H7 (cell line): ENCODE measurements around the gene INTS7. TPM values are rescaled to one million over a fixed set of nuclear protein-coding genes. Genes with fewer than 3 reads are reported as not detected.
A peak's percentile ranks its signal among the peaks of the same experiment; 100 is the strongest.
"Not testable (repeated sequence)": the region's sequence is repeated elsewhere in the genome, so short reads cannot be mapped to it uniquely, and the experiment has no call there.

Experiments used
- DNase-seq: peaks from one replicate; pipeline ENCODE4 v3.0.0; 2012
- H3K27me3 ChIP-seq: 2 replicates; pipeline ENCODE4 v1.6.0; 2011; ENCODE audit warnings: mild to moderate bottlenecking, low read length; ENCODE audit not compliant: control insufficient read depth, insufficient read depth
- H3K36me3 ChIP-seq: replicated peaks from 2 replicates; pipeline ENCODE4 v1.5.1; 2011; ENCODE audit warnings: low read length; ENCODE audit not compliant: control insufficient read depth, insufficient read depth
- H3K4me3 ChIP-seq: 2 replicates; pipeline ENCODE4 v1.5.1; 2011; ENCODE audit warnings: low read depth, mild to moderate bottlenecking, control low read depth, low read length, moderate library complexity; ENCODE audit not compliant: insufficient read depth
- total RNA-seq: library from RNA; depleted of rRNA; stranded (reverse); fragments of >200 nt; shearing (Covaris generic); gene quantifications from 2 replicates; pipeline ENCODE4 v1.2.3, GENCODE V29; 2014

The INTS7 gene
- total RNA-seq, 1 experiment from 2014 or later: 21.5 TPM

- H3K4me3 ChIP-seq: no peak overlapping the region
- peaks cover 2% of the 10 kb centered on the region; the same call in 1 of the 2 replicates for H3K27me3 ChIP-seq
- peak; percentile 68 for DNase-seq
- H3K36me3 ChIP-seq: peaks cover 2% of the 10 kb centered on the region; the same call in 1 of the 2 replicates
Observed at GRCh38 chr1:211944733-211945500, 90.4 kb downstream of the INTS7 start.

GRCh38 chr1:211942583-211942982 lies 92.8 kb downstream of the INTS7 start:
- H3K27me3 ChIP-seq: 0 out of 2 replicates have a peak, but pooled peaks cover 2% of the 10 kb centered on the region
- H3K4me3 ChIP-seq: no peak overlapping the region
- H3K36me3 ChIP-seq: peaks cover 2% of the 10 kb centered on the region; the same call in 1 of the 2 replicates
- no peak for DNase-seq

GRCh38 chr1:211939876-211940468 lies 95.4 kb downstream of the INTS7 start:
- Histone ChIP-seq H3K27me3 (no peaks in the 10 kb centered on the region), H3K36me3 (peaks cover 2% of the 10 kb centered on the region; the same call in 1 of the 2 replicates)
- DNase-seq: no peak

GRCh38 chr1:211938561-211938997 lies 96.8 kb downstream of the INTS7 start:
- no peaks in the 10 kb centered on the region for H3K36me3 ChIP-seq

More at GRCh38 chr1:211939876-211940468, 95.4 kb downstream of the INTS7 start:
- no peak overlapping the region for H3K4me3 ChIP-seq

GRCh38 chr1:211937422-211937821 lies 97.9 kb downstream of the INTS7 start:
- not testable (repeated sequence) for H3K27me3 ChIP-seq, DNase-seq, H3K4me3 ChIP-seq, H3K36me3 ChIP-seq

More at GRCh38 chr1:211938561-211938997, 96.8 kb downstream of the INTS7 start:
- DNase-seq: no peak
- Histone ChIP-seq H3K4me3 (no peak overlapping the region), H3K27me3 (no peaks in the 10 kb centered on the region)

GRCh38 chr1:211935448-211935970 lies 99.8 kb downstream of the INTS7 start:
- Histone ChIP-seq H3K27me3 (no peaks in the 10 kb centered on the region), H3K36me3 (no peaks in the 10 kb centered on the region), H3K4me3 (no peak overlapping the region)
- DNase-seq: no peak

- no peak for DNase-seq
- Histone ChIP-seq H3K27me3 (no peaks in the 10 kb centered on the region), H3K36me3 (no peaks in the 10 kb centered on the region), H3K4me3 (no peak overlapping the region)
Observed at GRCh38 chr1:211933946-211934714, 101.2 kb downstream of the INTS7 start.

GRCh38 chr1:211932933-211933254 lies 102.5 kb downstream of the INTS7 start:
- no peak overlapping the region for H3K4me3 ChIP-seq
- no peak for DNase-seq

GRCh38 chr1:211932231-211932932 lies 103.0 kb downstream of the INTS7 start:
- DNase-seq: no peak
- no peak overlapping the region for H3K4me3 ChIP-seq
- no peaks in the 10 kb centered on the region for H3K36me3 ChIP-seq
- no peaks in the 10 kb centered on the region for H3K27me3 ChIP-seq

More at GRCh38 chr1:211932933-211933254, 102.5 kb downstream of the INTS7 start:
- H3K36me3 ChIP-seq: no peaks in the 10 kb centered on the region
- H3K27me3 ChIP-seq: no peaks in the 10 kb centered on the region

GRCh38 chr1:211929683-211930082 lies 105.7 kb downstream of the INTS7 start:
- DNase-seq: no peak
- no peaks in the 10 kb centered on the region for H3K27me3 ChIP-seq
- no peaks in the 10 kb centered on the region for H3K36me3 ChIP-seq
- no peak overlapping the region for H3K4me3 ChIP-seq

- no peak overlapping the region for H3K4me3 ChIP-seq
- H3K36me3 ChIP-seq: no peaks in the 10 kb centered on the region
- DNase-seq: no peak
- H3K27me3 ChIP-seq: no peaks in the 10 kb centered on the region
Observed at GRCh38 chr1:211928993-211929637, 106.2 kb downstream of the INTS7 start.

- no peak overlapping the region for H3K4me3 ChIP-seq
- H3K27me3 ChIP-seq: no peaks in the 10 kb centered on the region
- no peaks in the 10 kb centered on the region for H3K36me3 ChIP-seq
- peak; percentile 68 for DNase-seq
Observed at GRCh38 chr1:211928290-211928801, 107.0 kb downstream of the INTS7 start.

GRCh38 chr1:211925016-211925415 lies 110.3 kb downstream of the INTS7 start:
- Histone ChIP-seq H3K27me3 (no peaks in the 10 kb centered on the region), H3K4me3 (no peak overlapping the region), H3K36me3 (no peaks in the 10 kb centered on the region)
- DNase-seq: peak; percentile 67
